GM21360 (cell line): ENCODE results near the gene NET1.

Source experiments
- ATAC-seq: cut with Tn5 transposase; IDR thresholded peaks from one replicate; pipeline ENCODE4 v1.9.1; 2021; ENCODE audit warnings: mild to moderate bottlenecking, moderate library complexity; ENCODE audit not compliant: unreplicated experiment

NET1 gene

GRCh38 chr10:5497948-5498730 is 85.8 kb downstream of the NET1 start:
- ATAC-seq, result no peak

GRCh38 chr10:5498791-5499492 is 86.6 kb downstream of the NET1 start:
- no peak for ATAC-seq

GRCh38 chr10:5499493-5500140 is 87.3 kb downstream of the NET1 start, which contains the start of gene CALML5:
Gene CALML5 (minus strand): TSS chr10:5499570. CDS start chr10:5499438, 132 bp downstream.
- ATAC-seq, result no peak

GRCh38 chr10:5500162-5500670 is 87.9 kb downstream of the NET1 start:
- ATAC-seq, result no peak

- ATAC-seq, result no peak
Measured at GRCh38 chr10:5500910-5501309, 88.6 kb downstream of the NET1 start.

GRCh38 chr10:5502061-5502521 is 89.7 kb downstream of the NET1 start:
- no peak for ATAC-seq

- ATAC-seq, result no peak
Measured at GRCh38 chr10:5502571-5503476, 90.5 kb downstream of the NET1 start.

GRCh38 chr10:5503477-5503835 is 91.1 kb downstream of the NET1 start:
- no peak for ATAC-seq

GRCh38 chr10:5504146-5505072 is 92.1 kb downstream of the NET1 start:
- no peak for ATAC-seq

GRCh38 chr10:5506246-5506645 is 93.9 kb downstream of the NET1 start:
- ATAC-seq, result no peak

- ATAC-seq, result no peak
Measured at GRCh38 chr10:5506751-5507648, 94.6 kb downstream of the NET1 start.

- no peak for ATAC-seq
Measured at GRCh38 chr10:5507649-5508131, 95.3 kb downstream of the NET1 start.

GRCh38 chr10:5508161-5508604 is 95.8 kb downstream of the NET1 start:
- no peak for ATAC-seq
